Measurements from ENCODE around the gene RNASE11.

DNA sequence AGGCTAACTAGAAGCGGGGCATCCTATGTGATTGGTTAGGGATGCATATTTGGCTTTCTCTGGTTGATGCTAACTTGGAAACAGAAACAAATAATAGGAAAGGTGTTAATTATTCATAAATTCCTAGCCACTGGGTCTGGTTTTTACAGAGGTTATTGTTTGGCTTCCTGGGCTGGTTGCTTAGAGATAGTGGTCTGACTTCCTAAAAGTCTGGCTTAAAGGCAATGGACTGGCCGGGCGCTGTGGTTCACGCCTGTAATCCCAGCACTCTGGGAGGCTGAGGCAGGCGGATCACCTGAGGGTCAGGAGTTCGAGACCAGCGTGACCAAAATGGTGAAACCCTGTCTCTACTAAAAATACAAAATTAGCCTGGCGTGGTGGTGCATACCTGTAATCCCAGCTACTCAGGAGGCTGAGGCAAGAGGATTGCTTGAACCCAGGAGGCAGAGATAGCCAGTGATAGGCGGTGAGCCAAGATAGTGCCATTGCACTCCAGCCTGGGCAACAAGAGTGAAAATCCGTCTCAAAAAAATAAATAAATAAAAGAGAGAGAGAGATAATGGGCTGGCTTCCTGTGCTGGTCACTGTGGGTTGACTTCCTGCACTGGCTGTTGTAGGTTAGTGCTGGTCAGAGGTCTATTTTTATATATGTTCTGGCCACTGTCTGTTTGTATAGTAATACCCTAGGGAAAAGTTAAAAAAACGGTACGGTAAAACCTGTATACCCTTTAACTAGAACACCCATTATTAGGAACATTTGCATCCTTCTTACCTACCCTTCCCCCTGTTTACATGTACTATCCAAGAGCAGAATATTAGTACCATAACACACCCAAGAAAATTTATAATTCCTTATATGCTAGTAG, 29.6 kb upstream of the RNASE11 start:
- TF ChIP-seq, protein P1, sequence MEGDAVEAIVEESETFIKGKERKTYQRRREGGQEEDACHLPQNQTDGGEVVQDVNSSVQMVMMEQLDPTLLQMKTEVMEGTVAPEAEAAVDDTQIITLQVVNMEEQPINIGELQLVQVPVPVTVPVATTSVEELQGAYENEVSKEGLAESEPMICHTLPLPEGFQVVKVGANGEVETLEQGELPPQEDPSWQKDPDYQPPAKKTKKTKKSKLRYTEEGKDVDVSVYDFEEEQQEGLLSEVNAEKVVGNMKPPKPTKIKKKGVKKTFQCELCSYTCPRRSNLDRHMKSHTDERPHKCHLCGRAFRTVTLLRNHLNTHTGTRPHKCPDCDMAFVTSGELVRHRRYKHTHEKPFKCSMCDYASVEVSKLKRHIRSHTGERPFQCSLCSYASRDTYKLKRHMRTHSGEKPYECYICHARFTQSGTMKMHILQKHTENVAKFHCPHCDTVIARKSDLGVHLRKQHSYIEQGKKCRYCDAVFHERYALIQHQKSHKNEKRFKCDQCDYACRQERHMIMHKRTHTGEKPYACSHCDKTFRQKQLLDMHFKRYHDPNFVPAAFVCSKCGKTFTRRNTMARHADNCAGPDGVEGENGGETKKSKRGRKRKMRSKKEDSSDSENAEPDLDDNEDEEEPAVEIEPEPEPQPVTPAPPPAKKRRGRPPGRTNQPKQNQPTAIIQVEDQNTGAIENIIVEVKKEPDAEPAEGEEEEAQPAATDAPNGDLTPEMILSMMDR (IDR thresholded peaks at IDR 0.05), result no peak
- no peak for TF ChIP-seq POLR2A (IDR thresholded peaks at IDR 0.05)
